Endothelial cell (in vitro differentiated cells): ENCODE measurements around the gene CAPN7. TPM values are rescaled to one million over a fixed set of nuclear protein-coding genes. Genes with fewer than 3 reads are reported as not detected.

Experiments
- DNase-seq: peaks from one replicate; pipeline ENCODE4 v3.0.0; 2021; ENCODE audit warnings: low spot score
- H3K27ac Mint-ChIP-seq: one replicate; pipeline ENCODE4 v1.8.0; 2021; ENCODE audit warnings: mixed read lengths, inconsistent platforms; ENCODE audit not compliant: unreplicated experiment
- H3K27me3 Mint-ChIP-seq: one replicate; pipeline ENCODE4 v1.8.0; 2021; ENCODE audit warnings: mild to moderate bottlenecking, moderate library complexity, mixed read lengths, inconsistent platforms; ENCODE audit not compliant: unreplicated experiment
- H3K36me3 Mint-ChIP-seq: one replicate; pipeline ENCODE4 v1.8.0; 2021; ENCODE audit warnings: mild to moderate bottlenecking, low read depth, mixed read lengths, inconsistent platforms; ENCODE audit not compliant: unreplicated experiment
- H3K4me1 Mint-ChIP-seq: one replicate; pipeline ENCODE4 v1.8.0; 2021; ENCODE audit warnings: mild to moderate bottlenecking, mixed read lengths, inconsistent platforms; ENCODE audit not compliant: unreplicated experiment
- H3K4me3 Mint-ChIP-seq: one replicate; pipeline ENCODE4 v1.8.0; 2021; ENCODE audit warnings: mild to moderate bottlenecking, mixed read lengths, inconsistent platforms; ENCODE audit not compliant: unreplicated experiment
- H3K9me3 Mint-ChIP-seq: one replicate; pipeline ENCODE4 v1.8.0; 2021; ENCODE audit warnings: mixed read lengths, inconsistent platforms; ENCODE audit not compliant: unreplicated experiment
- CTCF ChIP-seq: fragments of 200-600 bp; sonication (generic); IDR thresholded peaks from one replicate; pipeline ENCODE4 v1.5.0; 2021; ENCODE audit warnings: antibody characterized with exemption; ENCODE audit not compliant: unreplicated experiment
- total RNA-seq: library from RNA; stranded (reverse); fragmentation: NEBNext Ultra II Directional; extraction: Animal tissue kit (Norgen Biotek cat#: 25700); gene quantifications from one replicate; pipeline ENCODE4 v1.2.1, GENCODE V29; 2021; ENCODE audit not compliant: unreplicated experiment

The CAPN7 gene
- total RNA-seq, 1 donor from 2014 or later, result 25.9 TPM

GRCh38 chr3:15258720-15259119 is 52.7 kb downstream of the CAPN7 start:
- peaks cover 14% of the 10 kb centered on the region for H3K27me3 Mint-ChIP-seq
- DNase-seq, result no peak
- H3K36me3 Mint-ChIP-seq, result peaks cover 51% of the 10 kb centered on the region
- no peaks in the 10 kb centered on the region for H3K4me1 Mint-ChIP-seq
- no peak overlapping the region for H3K27ac Mint-ChIP-seq
- peak overlapping the region; percentile 48 for H3K4me3 Mint-ChIP-seq
- H3K9me3 Mint-ChIP-seq, result no peaks in the 10 kb centered on the region
- no peak for TF ChIP-seq CTCF

- Mint-ChIP-seq H3K36me3 (peaks cover 45% of the 10 kb centered on the region), H3K27me3 (peaks cover 12% of the 10 kb centered on the region), H3K27ac (no peak overlapping the region), H3K9me3 (no peaks in the 10 kb centered on the region), H3K4me3 (no peak overlapping the region), H3K4me1 (peaks cover 2% of the 10 kb centered on the region)
- no peak for TF ChIP-seq CTCF
- DNase-seq, result no peak
Observed at GRCh38 chr3:15260531-15260930, 54.5 kb downstream of the CAPN7 start.

- Mint-ChIP-seq H3K9me3 (no peaks in the 10 kb centered on the region), H3K27me3 (peaks cover 9% of the 10 kb centered on the region), H3K4me1 (peaks cover 2% of the 10 kb centered on the region), H3K27ac (no peak overlapping the region), H3K4me3 (no peak overlapping the region), H3K36me3 (peaks cover 42% of the 10 kb centered on the region)
- DNase-seq, result no peak
- TF ChIP-seq CTCF, result no peak
Observed at GRCh38 chr3:15261274-15261673, 55.2 kb downstream of the CAPN7 start.

- Mint-ChIP-seq H3K36me3 (peaks cover 38% of the 10 kb centered on the region), H3K27ac (no peak overlapping the region)
- no peak for DNase-seq
Observed at GRCh38 chr3:15262021-15262420, 56.0 kb downstream of the CAPN7 start.

GRCh38 chr3:15263120-15263519 is 57.1 kb downstream of the CAPN7 start:
- Mint-ChIP-seq H3K4me3 (no peak overlapping the region), H3K36me3 (peaks cover 28% of the 10 kb centered on the region), H3K27ac (no peak overlapping the region), H3K4me1 (peaks cover 2% of the 10 kb centered on the region), H3K9me3 (no peaks in the 10 kb centered on the region), H3K27me3 (peaks cover 10% of the 10 kb centered on the region)
- no peak for DNase-seq
- TF ChIP-seq CTCF, result no peak

More at GRCh38 chr3:15262021-15262420, 56.0 kb downstream of the CAPN7 start:
- H3K4me1 Mint-ChIP-seq, result peaks cover 2% of the 10 kb centered on the region
- no peak for TF ChIP-seq CTCF
- H3K4me3 Mint-ChIP-seq, result no peak overlapping the region
- H3K9me3 Mint-ChIP-seq, result no peaks in the 10 kb centered on the region
- H3K27me3 Mint-ChIP-seq, result peaks cover 10% of the 10 kb centered on the region
